Jurkat, Clone E6-1 (cell line): ENCODE results near the gene WIF1.

Source experiments
- DNase-seq: peaks from one replicate; pipeline ENCODE4 v3.0.0-alpha.2; 2011; ENCODE audit warnings: low read depth, low spot score
- H3K4me3 ChIP-seq: 2 replicates; pipeline ENCODE4 v1.5.1; 2011; ENCODE audit warnings: mild to moderate bottlenecking, low read length, control low read depth, moderate library complexity

The WIF1 gene

GRCh38 chr12:65051218-65051617 is 69.9 kb downstream of the WIF1 start:
- H3K4me3 ChIP-seq: no peak overlapping the region
- no peak for DNase-seq

- no peak for DNase-seq
- no peak overlapping the region for H3K4me3 ChIP-seq
Observed at GRCh38 chr12:65045269-65045668, 75.8 kb downstream of the WIF1 start.

- no peak for DNase-seq
- H3K4me3 ChIP-seq: no peak overlapping the region
Observed at GRCh38 chr12:65039301-65039700, 81.8 kb downstream of the WIF1 start.

- no peak for DNase-seq
- no peak overlapping the region for H3K4me3 ChIP-seq
Observed at GRCh38 chr12:65025136-65025535, 96.0 kb downstream of the WIF1 start.

- no peak for DNase-seq
- H3K4me3 ChIP-seq: no peak overlapping the region
Observed at GRCh38 chr12:65023485-65023884, 97.6 kb downstream of the WIF1 start.

- no peak overlapping the region for H3K4me3 ChIP-seq
- no peak for DNase-seq
Observed at GRCh38 chr12:65022960-65023359, 98.1 kb downstream of the WIF1 start.

GRCh38 chr12:65022421-65022820 is 98.7 kb downstream of the WIF1 start:
- no peak overlapping the region for H3K4me3 ChIP-seq
- no peak for DNase-seq

GRCh38 chr12:65019696-65020234 is 101.3 kb downstream of the WIF1 start:
- DNase-seq: no peak
- H3K4me3 ChIP-seq: no peak overlapping the region

GRCh38 chr12:65016881-65017650 is 104.0 kb downstream of the WIF1 start:
- no peak for DNase-seq
- no peak overlapping the region for H3K4me3 ChIP-seq

GRCh38 chr12:65015850-65016249 is 105.3 kb downstream of the WIF1 start:
- no peak for DNase-seq
- no peak overlapping the region for H3K4me3 ChIP-seq

- no peak overlapping the region for H3K4me3 ChIP-seq
- no peak for DNase-seq
Observed at GRCh38 chr12:65014504-65015271, 106.4 kb downstream of the WIF1 start.

- no peak for DNase-seq
- no peak overlapping the region for H3K4me3 ChIP-seq
Observed at GRCh38 chr12:65010437-65010836, 110.7 kb downstream of the WIF1 start.

GRCh38 chr12:65005716-65006115 is 115.4 kb downstream of the WIF1 start:
- DNase-seq: no peak
- H3K4me3 ChIP-seq: no peak overlapping the region

GRCh38 chr12:65004270-65004669 is 116.8 kb downstream of the WIF1 start:
- no peak for DNase-seq
- no peak overlapping the region for H3K4me3 ChIP-seq
